Measurements from ENCODE around the gene PARP11.
"Not testable (repeated sequence)": the region's sequence is repeated elsewhere in the genome, so short reads cannot be mapped to it uniquely, and the experiment has no call there.

Gene PARP11

DNA sequence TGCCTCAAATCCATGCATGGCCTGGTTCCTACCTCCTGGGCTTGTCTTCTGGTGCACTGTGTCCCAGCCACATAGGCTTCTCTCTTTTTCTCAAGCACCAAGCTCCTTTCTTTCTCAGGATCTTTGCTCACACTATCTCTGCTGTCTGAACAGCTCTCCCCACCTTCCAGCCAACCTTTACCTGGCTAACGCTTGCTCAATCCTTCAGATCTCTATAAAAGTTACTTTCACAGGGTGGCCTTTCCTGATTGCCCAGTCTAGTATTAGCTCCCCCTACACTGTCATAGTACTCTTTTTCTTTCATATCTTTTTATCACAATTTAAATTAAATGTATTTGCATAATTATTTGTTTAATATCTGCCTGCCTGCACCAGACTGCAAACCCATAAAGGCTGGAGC lies 3.8 kb downstream of the PARP11 start:
- peaks cover 33% of the 10 kb centered on the region for H3K79me2 ChIP-seq
- H2AFZ ChIP-seq: no peak overlapping the region
- H3K36me3 ChIP-seq (ENCODE audit: control insufficient read depth, insufficient read depth, low read length): no peaks in the 10 kb centered on the region
- peaks cover 19% of the 10 kb centered on the region for H3K4me1 ChIP-seq
- no peaks in the 10 kb centered on the region for H3K9me3 ChIP-seq (ENCODE audit: control insufficient read depth, low read length)
- no peak overlapping the region for H3K9ac ChIP-seq
- TF ChIP-seq, protein P1, sequence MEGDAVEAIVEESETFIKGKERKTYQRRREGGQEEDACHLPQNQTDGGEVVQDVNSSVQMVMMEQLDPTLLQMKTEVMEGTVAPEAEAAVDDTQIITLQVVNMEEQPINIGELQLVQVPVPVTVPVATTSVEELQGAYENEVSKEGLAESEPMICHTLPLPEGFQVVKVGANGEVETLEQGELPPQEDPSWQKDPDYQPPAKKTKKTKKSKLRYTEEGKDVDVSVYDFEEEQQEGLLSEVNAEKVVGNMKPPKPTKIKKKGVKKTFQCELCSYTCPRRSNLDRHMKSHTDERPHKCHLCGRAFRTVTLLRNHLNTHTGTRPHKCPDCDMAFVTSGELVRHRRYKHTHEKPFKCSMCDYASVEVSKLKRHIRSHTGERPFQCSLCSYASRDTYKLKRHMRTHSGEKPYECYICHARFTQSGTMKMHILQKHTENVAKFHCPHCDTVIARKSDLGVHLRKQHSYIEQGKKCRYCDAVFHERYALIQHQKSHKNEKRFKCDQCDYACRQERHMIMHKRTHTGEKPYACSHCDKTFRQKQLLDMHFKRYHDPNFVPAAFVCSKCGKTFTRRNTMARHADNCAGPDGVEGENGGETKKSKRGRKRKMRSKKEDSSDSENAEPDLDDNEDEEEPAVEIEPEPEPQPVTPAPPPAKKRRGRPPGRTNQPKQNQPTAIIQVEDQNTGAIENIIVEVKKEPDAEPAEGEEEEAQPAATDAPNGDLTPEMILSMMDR (IDR thresholded peaks at IDR 0.05): no peak
- no peak overlapping the region for H3K4me2 ChIP-seq (ENCODE audit: low read length)
- no peak overlapping the region for H3K27ac ChIP-seq
- no peak overlapping the region for H3K4me3 ChIP-seq (ENCODE audit: low read depth, low read length)
- H3K27me3 ChIP-seq (ENCODE audit: control insufficient read depth, insufficient read depth, low read length): no peaks in the 10 kb centered on the region

DNA sequence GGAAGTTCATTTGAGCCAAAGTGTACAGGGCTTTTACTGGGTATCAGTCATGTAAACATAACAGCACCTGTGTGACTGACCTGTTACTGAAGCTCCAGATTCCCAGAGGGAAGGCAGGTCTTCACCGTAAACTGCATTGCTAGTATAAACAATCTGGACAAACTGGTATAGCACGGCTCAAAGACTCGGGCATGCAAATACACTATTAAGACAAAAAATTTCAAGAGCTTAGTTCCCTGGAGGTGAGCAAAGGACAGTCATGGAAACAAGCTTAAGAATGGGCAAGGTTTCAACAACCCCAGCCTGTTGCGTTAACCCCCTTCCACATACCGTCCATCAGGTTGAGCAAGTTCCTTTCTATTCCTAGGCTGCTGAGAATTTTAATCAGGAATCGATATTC lies 9.4 kb downstream of the PARP11 start:
- no peak overlapping the region for H3K9ac ChIP-seq
- TF ChIP-seq, protein P1 (IDR thresholded peaks at IDR 0.05): no peak
- H3K4me2 ChIP-seq (ENCODE audit: low read length): no peak overlapping the region
- no peak overlapping the region for H2AFZ ChIP-seq
- H3K79me2 ChIP-seq: peaks cover 8% of the 10 kb centered on the region
- H3K9me3 ChIP-seq (ENCODE audit: control insufficient read depth, low read length): no peaks in the 10 kb centered on the region
- peaks cover 14% of the 10 kb centered on the region for H3K4me1 ChIP-seq
- no peak overlapping the region for H3K27ac ChIP-seq
- H3K4me3 ChIP-seq (ENCODE audit: low read depth, low read length): no peak overlapping the region
- H3K27me3 ChIP-seq (ENCODE audit: control insufficient read depth, insufficient read depth, low read length): no peaks in the 10 kb centered on the region
- no peaks in the 10 kb centered on the region for H3K36me3 ChIP-seq (ENCODE audit: control insufficient read depth, insufficient read depth, low read length)

DNA sequence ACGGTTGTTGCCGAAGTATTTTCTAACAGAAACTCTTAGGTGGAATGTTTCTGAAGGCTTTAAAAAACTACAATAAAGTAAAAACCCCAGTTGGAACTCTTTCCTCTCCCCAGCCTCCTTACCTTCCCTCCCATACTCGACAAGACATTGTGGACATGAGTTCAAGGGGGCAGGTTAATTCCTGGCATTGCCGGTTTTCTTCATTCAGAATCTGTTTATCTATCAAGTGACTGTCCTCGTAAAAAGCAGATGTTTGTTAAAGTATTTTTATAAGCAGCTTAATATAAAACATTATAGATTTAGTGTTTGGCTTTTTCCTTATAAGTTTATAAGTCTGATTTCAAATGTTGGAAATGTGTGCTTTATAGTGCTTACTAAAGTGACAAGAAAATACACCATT lies 30.7 kb downstream of the PARP11 start:
- no peaks in the 10 kb centered on the region for H3K4me1 ChIP-seq
- H3K79me2 ChIP-seq: peaks cover 17% of the 10 kb centered on the region
- no peaks in the 10 kb centered on the region for H3K9me3 ChIP-seq (ENCODE audit: control insufficient read depth, low read length)
- no peak overlapping the region for H3K4me2 ChIP-seq (ENCODE audit: low read length)
- H3K36me3 ChIP-seq (ENCODE audit: control insufficient read depth, insufficient read depth, low read length): no peaks in the 10 kb centered on the region
- H3K4me3 ChIP-seq (ENCODE audit: low read depth, low read length): no peak overlapping the region
- TF ChIP-seq, protein P1 (IDR thresholded peaks at IDR 0.05): no peak
- no peak overlapping the region for H3K27ac ChIP-seq
- no peak overlapping the region for H2AFZ ChIP-seq
- H3K27me3 ChIP-seq (ENCODE audit: control insufficient read depth, insufficient read depth, low read length): no peaks in the 10 kb centered on the region
- no peak overlapping the region for H3K9ac ChIP-seq

DNA sequence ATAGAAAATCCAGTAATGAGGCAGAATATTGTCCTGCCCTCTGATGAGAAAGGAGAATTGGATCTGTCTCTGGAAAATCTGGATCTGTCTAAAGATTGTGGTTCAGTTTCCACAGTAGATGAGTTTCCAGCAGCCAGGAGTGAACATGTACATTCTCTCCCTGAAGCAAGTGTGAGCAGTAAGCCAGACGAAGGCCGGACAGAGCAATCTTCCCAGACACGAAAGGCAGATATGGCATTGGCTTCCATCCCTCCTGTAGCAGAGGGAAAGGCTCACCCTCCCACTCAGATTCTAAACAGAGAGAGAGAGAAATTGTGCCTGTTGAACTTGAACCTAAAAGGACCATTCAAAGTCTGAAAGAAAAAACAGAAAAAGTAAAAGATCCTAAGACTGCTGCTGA lies 31.4 kb downstream of the PARP11 start:
- TF ChIP-seq, protein P1 (IDR thresholded peaks at IDR 0.05): no peak
- Histone ChIP-seq H3K36me3 (ENCODE audit: control insufficient read depth, insufficient read depth, low read length) (no peaks in the 10 kb centered on the region), H3K4me3 (ENCODE audit: low read depth, low read length) (no peak overlapping the region), H3K79me2 (peaks cover 23% of the 10 kb centered on the region), H3K9me3 (ENCODE audit: control insufficient read depth, low read length) (no peaks in the 10 kb centered on the region), H2AFZ (no peak overlapping the region), H3K4me2 (ENCODE audit: low read length) (no peak overlapping the region), H3K4me1 (no peaks in the 10 kb centered on the region), H3K27ac (no peak overlapping the region), H3K27me3 (ENCODE audit: control insufficient read depth, insufficient read depth, low read length) (no peaks in the 10 kb centered on the region), H3K9ac (no peak overlapping the region)

DNA sequence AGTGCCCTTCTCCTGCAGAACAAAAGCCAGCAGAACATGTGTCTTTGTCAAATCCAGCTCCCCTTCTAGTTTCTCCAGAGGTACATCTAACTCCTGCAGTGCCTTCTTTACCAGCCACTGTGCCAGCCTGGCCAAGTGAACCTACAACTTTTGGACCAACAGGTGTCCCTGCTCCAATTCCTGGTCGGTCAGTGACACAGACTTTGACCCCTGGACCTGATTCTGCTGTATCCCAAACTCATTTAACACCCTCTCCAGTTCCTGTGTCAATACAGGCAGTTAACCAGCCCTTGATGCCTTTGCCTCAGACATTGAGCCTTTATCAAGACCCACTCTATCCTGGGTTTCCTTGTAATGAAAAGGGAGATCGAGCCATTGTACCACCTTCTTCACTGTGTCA lies 32.4 kb downstream of the PARP11 start:
- not testable (repeated sequence) for H3K4me3 ChIP-seq (ENCODE audit: low read depth, low read length); H3K27ac ChIP-seq; H3K9ac ChIP-seq; H3K4me2 ChIP-seq (ENCODE audit: low read length); H3K36me3 ChIP-seq (ENCODE audit: control insufficient read depth, insufficient read depth, low read length); H3K4me1 ChIP-seq; H3K27me3 ChIP-seq (ENCODE audit: control insufficient read depth, insufficient read depth, low read length); H2AFZ ChIP-seq; H3K9me3 ChIP-seq (ENCODE audit: control insufficient read depth, low read length)
- H3K79me2 ChIP-seq: peaks cover 25% of the 10 kb centered on the region

DNA sequence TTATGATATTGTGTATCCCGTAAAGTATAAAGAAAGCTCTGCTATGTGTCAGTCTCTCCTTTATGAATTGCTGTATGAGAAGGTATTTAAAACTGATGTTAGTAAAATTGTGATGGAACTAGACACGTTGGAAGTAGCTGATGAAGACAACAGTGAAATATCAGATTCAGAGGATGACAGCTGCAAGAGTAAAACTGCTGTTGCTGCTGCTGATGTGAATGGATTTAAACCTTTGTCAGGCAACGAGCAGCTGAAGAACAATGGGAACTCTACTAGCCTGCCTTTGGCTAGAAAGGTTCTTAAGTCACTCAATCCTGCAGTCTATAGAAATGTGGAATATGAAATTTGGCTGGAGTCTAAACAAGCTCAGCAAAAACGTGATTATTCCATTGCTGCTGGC lies 33.5 kb downstream of the PARP11 start:
- H3K4me3 ChIP-seq (ENCODE audit: low read depth, low read length); H3K9me3 ChIP-seq (ENCODE audit: control insufficient read depth, low read length); H3K4me1 ChIP-seq; H2AFZ ChIP-seq; H3K27ac ChIP-seq; H3K36me3 ChIP-seq (ENCODE audit: control insufficient read depth, insufficient read depth, low read length); H3K27me3 ChIP-seq (ENCODE audit: control insufficient read depth, insufficient read depth, low read length); H3K4me2 ChIP-seq (ENCODE audit: low read length); H3K9ac ChIP-seq: not testable (repeated sequence)
- H3K79me2 ChIP-seq: peaks cover 25% of the 10 kb centered on the region

DNA sequence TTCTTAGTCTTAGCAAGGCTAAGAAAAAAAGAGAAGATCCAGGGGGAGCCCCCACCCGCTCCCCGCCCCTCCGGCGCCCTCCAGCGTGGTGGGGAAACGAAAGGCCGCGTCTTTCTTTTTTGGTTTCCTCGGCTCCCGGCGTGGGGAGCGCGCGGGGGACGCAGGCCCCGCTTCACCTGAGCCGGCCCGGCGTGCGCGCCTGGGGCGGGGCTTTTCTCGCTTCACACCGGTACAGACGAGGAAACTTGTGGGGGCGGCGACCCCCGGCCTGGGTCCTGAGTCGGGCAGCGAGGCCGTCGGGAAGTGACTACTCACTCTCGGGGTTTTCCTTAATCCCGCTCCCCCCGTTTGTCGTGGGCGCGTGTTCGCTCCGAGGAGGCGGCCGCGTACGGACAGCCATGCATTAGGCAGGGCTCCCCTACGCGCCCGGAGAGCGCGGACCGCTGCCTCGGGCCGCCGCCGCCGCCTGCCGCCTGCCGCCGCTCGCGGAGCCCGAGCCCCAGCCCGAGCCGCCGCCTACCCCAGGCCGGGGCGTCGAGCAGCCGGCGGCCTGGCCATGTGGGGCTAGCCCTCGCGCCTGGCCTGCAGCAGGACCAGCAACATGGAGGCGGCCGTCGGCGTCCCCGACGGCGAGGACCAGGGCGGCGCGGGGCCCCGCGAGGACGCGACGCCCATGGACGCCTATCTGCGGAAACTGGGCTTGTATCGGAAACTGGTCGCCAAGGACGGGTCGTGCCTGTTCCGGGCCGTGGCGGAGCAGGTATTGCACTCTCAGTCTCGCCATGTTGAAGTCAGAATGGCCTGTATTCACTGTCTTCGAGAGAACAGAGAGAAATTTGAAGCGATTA lies 34.3 kb downstream of the PARP11 start:
- not testable (repeated sequence) for H3K4me2 ChIP-seq (ENCODE audit: low read length); H3K27ac ChIP-seq; H3K9ac ChIP-seq; H3K4me1 ChIP-seq; H3K27me3 ChIP-seq (ENCODE audit: control insufficient read depth, insufficient read depth, low read length); H2AFZ ChIP-seq; H3K36me3 ChIP-seq (ENCODE audit: control insufficient read depth, insufficient read depth, low read length); H3K4me3 ChIP-seq (ENCODE audit: low read depth, low read length); H3K9me3 ChIP-seq (ENCODE audit: control insufficient read depth, low read length)
- peaks cover 25% of the 10 kb centered on the region for H3K79me2 ChIP-seq
